HAP-1 (cell line): ENCODE data around the gene DMXL2.
"Not testable (repeated sequence)": the region's sequence is repeated elsewhere in the genome, so short reads cannot be mapped to it uniquely, and the experiment has no call there.

ENCODE experiments used
- DNase-seq, 2 experiments: peaks; one replicate each; pipeline ENCODE4 v3.0.0-alpha.2; 2016 to 2020; ENCODE audit warnings: low spot score in 2 of 2
- H3K27me3 ChIP-seq: fragments of 250-450 bp; sonication (Bioruptor Pico); 2 replicates; pipeline ENCODE4 v1.5.1; 2020; ENCODE audit warnings: low read depth, mild to moderate bottlenecking, moderate library complexity
- H3K36me3 ChIP-seq: fragments of 250-450 bp; sonication (Bioruptor Pico); replicated peaks from 2 replicates; pipeline ENCODE4 v1.5.1; 2020; ENCODE audit warnings: mild to moderate bottlenecking
- H3K4me1 ChIP-seq: fragments of 250-450 bp; sonication (Bioruptor Pico); 2 replicates; pipeline ENCODE4 v1.5.1; 2020; ENCODE audit warnings: mild to moderate bottlenecking
- H3K4me3 ChIP-seq: fragments of 250-450 bp; sonication (Bioruptor Pico); 2 replicates; pipeline ENCODE4 v1.5.1; 2020; ENCODE audit warnings: mild to moderate bottlenecking, moderate library complexity
- H3K9me3 ChIP-seq: fragments of 250-450 bp; sonication (Bioruptor Pico); 2 replicates; pipeline ENCODE4 v1.5.1; 2020; ENCODE audit warnings: mild to moderate bottlenecking, moderate library complexity
- in situ Hi-C: fragments of 300-500 bp; cut with MboI; formaldehyde crosslinking; loops from 3 replicates; pipeline ENCODE4 v1.14.3; 2020; ENCODE audit warnings: low sequenced_read_pairs, inconsistent platforms, mixed read lengths

Gene DMXL2

DNA sequence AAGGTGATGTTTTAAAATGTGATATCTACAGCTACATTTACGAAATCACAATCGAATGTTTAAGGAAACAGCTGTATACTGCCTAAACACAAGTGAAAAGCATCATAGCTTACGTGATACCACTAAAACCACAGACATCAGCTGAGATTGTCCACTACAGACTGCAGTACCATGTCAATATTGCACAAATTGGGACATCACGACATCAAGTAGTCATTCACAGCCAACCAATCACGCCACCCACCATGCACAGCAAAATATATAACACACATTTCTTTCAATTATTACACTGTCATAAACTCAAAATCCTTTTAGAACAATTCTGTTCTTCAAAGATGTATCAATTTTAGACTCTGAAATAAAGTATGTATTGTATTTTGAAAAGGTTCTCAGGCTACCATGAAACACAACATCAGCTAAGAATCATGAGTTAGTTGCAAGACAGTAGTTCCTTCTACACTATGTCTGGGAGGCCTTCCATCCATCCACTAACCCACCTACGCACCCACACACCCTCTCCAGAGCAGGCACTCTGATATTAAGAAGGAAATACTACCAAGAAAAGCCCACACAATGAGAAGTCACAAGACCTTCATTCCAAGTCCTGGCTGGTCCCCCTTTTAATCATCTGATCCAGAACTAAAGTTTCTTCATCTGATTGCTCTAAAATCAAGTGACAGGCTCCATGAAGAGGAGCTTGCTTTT is 3.1 kb downstream of the DMXL2 start:
- no peak for DNase-seq
- H3K4me1 ChIP-seq: peaks cover 16% of the 10 kb centered on the region
- no peak overlapping the region for H3K4me3 ChIP-seq
- no peaks in the 10 kb centered on the region for H3K27me3 ChIP-seq
- in situ Hi-C loops: no loop called here
- no peaks in the 10 kb centered on the region for H3K9me3 ChIP-seq
- no peaks in the 10 kb centered on the region for H3K36me3 ChIP-seq

DNA sequence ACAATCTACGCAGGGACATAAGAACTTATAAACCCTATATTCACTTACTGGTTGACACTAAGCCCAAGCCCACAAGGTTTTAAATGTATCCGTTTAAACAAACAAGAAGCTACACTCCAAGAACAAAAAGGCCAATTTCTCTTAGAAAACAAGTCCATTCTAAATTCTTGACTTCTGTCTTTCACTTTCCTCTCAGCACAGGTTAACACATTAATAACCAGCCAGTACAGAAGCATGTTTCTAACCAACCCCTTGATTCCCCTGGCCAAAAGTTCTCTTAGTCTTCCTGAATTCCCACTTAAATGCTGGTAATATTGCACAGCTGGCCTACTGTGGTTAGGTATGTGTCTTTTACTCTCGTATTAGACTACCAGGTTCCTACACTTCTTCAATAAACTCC is 4.7 kb downstream of the DMXL2 start:
- Histone ChIP-seq H3K4me3 (no peak overlapping the region), H3K36me3 (peaks cover 2% of the 10 kb centered on the region; the same call in 1 of the 2 replicates), H3K4me1 (peaks cover 8% of the 10 kb centered on the region; the same call in 1 of the 2 replicates), H3K9me3 (no peaks in the 10 kb centered on the region; the same call in 1 of the 2 replicates), H3K27me3 (no peaks in the 10 kb centered on the region)
- in situ Hi-C loops: no loop called here
- no peak for DNase-seq

- Histone ChIP-seq H3K4me3 (no peak overlapping the region), H3K36me3 (peaks cover 2% of the 10 kb centered on the region; the same call in 1 of the 2 replicates), H3K4me1 (no peaks in the 10 kb centered on the region), H3K9me3 (no peaks in the 10 kb centered on the region; the same call in 1 of the 2 replicates), H3K27me3 (no peaks in the 10 kb centered on the region)
- in situ Hi-C loops: no loop called here
- DNase-seq: no peak
Measured at GRCh38 chr15:51613951-51614350, 8.6 kb downstream of the DMXL2 start.

- H3K27me3 ChIP-seq, DNase-seq, H3K4me1 ChIP-seq, H3K9me3 ChIP-seq, H3K4me3 ChIP-seq, H3K36me3 ChIP-seq, in situ Hi-C loops: not testable (repeated sequence)
Measured at GRCh38 chr15:51612669-51613068, 9.9 kb downstream of the DMXL2 start.

DNA sequence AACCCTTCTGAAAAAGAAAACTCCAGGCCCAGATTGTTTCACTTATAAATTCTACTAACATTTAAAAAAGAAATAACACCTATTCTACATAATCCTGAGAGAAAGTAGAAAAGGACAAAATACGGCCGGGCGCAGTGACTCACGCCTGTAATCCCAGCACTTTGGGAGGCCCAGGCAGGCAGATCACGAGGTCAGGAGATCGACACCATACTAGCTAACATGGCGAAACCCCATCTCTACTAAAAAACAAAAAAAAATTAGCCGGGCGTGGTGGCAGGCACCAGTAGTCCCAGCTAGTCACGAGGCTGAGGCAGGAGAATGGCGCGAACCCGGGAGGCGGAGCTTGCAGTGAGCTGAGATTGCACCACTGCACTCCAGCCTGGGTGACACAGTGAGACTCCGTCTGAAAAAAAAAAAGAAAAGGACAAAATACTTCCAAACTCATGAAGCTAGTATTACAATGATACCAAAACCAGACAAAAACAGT is 19.1 kb downstream of the DMXL2 start:
- H3K27me3 ChIP-seq, in situ Hi-C loops, DNase-seq, H3K36me3 ChIP-seq, H3K4me3 ChIP-seq, H3K9me3 ChIP-seq, H3K4me1 ChIP-seq: not testable (repeated sequence)

- Histone ChIP-seq H3K27me3 (no peaks in the 10 kb centered on the region), H3K4me1 (no peaks in the 10 kb centered on the region), H3K9me3 (no peaks in the 10 kb centered on the region), H3K4me3 (no peak overlapping the region), H3K36me3 (no peaks in the 10 kb centered on the region)
- in situ Hi-C loops: no loop called here
- no peak for DNase-seq
Measured at GRCh38 chr15:51603002-51603401, 19.6 kb downstream of the DMXL2 start.

GRCh38 chr15:51602484-51602883 is 20.1 kb downstream of the DMXL2 start:
- no peaks in the 10 kb centered on the region for H3K36me3 ChIP-seq
- no peaks in the 10 kb centered on the region for H3K4me1 ChIP-seq
- no peaks in the 10 kb centered on the region for H3K9me3 ChIP-seq
- in situ Hi-C loops: no loop called here
- H3K4me3 ChIP-seq: no peak overlapping the region
- DNase-seq: no peak
- H3K27me3 ChIP-seq: no peaks in the 10 kb centered on the region

DNA sequence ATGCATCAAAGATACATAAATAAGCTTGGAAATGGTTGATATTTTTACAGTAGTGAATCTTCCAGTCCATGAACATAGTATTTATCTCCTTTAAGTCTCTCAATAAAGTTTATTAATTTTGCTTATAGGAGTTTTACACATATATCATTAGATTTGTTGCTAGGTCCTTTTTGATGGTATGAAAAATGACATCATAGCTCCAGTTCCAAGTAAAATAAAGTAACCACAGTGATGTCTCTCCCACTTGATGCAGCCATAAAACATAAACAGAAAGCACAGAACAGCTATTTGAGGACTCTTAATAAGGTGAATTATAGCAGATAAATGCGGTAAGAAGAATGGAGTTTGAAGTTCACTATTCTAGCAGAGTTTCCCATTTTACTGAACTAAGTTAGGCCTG is 20.8 kb downstream of the DMXL2 start:
- no peaks in the 10 kb centered on the region for H3K9me3 ChIP-seq
- H3K36me3 ChIP-seq: no peaks in the 10 kb centered on the region
- no peak for DNase-seq
- no peak overlapping the region for H3K4me3 ChIP-seq
- in situ Hi-C loops: no loop called here
- no peaks in the 10 kb centered on the region for H3K4me1 ChIP-seq
- no peaks in the 10 kb centered on the region for H3K27me3 ChIP-seq

- no peak overlapping the region for H3K4me3 ChIP-seq
- H3K27me3 ChIP-seq: no peaks in the 10 kb centered on the region
- no peaks in the 10 kb centered on the region for H3K9me3 ChIP-seq
- no peak for DNase-seq
- no peaks in the 10 kb centered on the region for H3K36me3 ChIP-seq
- in situ Hi-C loops: no loop called here
- no peaks in the 10 kb centered on the region for H3K4me1 ChIP-seq
Measured at GRCh38 chr15:51600114-51600513, 22.5 kb downstream of the DMXL2 start.

GRCh38 chr15:51589881-51590568 is 32.5 kb downstream of the DMXL2 start:
- Histone ChIP-seq H3K27me3 (no peaks in the 10 kb centered on the region), H3K9me3 (no peaks in the 10 kb centered on the region), H3K36me3 (no peaks in the 10 kb centered on the region), H3K4me1 (no peaks in the 10 kb centered on the region), H3K4me3 (no peak overlapping the region)
- in situ Hi-C loops: no loop called here
- no peak for DNase-seq

DNA sequence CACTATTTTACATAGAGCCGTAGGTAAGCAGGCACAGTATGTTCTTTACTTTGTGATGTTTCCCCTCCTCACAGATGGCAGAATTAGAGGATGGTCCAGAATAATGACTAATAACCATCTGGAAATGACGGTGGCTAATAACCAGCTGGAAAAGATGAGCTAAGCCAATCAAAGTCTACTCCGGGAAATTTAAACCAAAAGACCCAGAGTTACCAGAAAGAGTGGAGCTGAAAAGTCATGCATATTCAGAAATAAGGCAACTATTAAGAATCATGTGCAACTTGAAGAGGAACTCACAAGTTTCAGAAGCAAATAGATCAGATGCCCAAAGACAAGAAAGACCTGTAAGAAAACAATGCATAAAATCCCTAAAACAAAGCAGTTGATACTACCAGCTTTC is 33.6 kb downstream of the DMXL2 start:
- Histone ChIP-seq H3K27me3 (no peaks in the 10 kb centered on the region), H3K4me1 (no peaks in the 10 kb centered on the region), H3K9me3 (no peaks in the 10 kb centered on the region), H3K36me3 (no peaks in the 10 kb centered on the region), H3K4me3 (no peak overlapping the region)
- DNase-seq: no peak
- in situ Hi-C loops: no loop called here

GRCh38 chr15:51585986-51586385 is 36.6 kb downstream of the DMXL2 start:
- Histone ChIP-seq H3K9me3 (no peaks in the 10 kb centered on the region), H3K27me3 (no peaks in the 10 kb centered on the region), H3K4me3 (no peak overlapping the region), H3K4me1 (no peaks in the 10 kb centered on the region), H3K36me3 (no peaks in the 10 kb centered on the region)
- in situ Hi-C loops: no loop called here
- no peak for DNase-seq

DNA sequence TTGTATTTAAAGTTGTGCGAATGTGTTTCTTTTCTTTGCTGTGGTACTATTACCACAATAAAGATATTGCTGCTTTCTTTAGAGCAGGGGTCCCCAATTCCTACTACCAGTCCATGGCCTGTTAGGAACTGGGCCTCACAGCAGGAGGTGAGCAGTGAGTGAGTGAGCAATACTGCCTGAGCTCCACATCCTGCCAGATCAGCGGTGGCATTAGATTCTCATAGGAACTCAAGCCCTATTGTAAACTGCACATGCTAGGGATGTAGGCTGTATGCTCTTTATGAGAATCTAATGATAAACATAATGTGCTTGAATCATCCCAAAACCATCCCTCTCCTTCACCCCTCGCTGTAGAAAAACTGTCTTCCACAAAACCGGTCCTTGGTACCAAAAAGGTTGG is 41.6 kb downstream of the DMXL2 start:
- no peak overlapping the region for H3K4me3 ChIP-seq
- no peak for DNase-seq
- peaks cover 2% of the 10 kb centered on the region for H3K4me1 ChIP-seq
- in situ Hi-C loops: no loop called here
- H3K9me3 ChIP-seq: no peaks in the 10 kb centered on the region
- H3K36me3 ChIP-seq: no peaks in the 10 kb centered on the region
- no peaks in the 10 kb centered on the region for H3K27me3 ChIP-seq

DNA sequence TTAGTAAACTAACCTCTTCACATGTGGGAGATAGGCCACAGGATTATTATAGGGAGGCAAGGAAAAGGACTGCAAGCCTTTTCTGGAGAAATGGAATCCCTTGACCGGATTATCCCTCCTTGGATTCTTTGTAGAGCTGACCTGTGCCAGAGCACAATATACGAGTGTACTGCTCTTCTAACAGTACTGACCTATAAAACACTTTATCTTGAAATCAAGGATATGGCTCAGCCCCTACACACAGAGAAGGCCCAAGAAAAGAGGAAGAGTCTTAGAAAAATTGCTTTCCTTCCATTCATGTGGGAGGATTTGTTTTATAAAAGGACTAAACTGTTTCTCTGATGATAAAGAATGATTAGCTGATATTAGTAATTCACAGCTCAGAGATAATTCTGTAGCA is 42.2 kb downstream of the DMXL2 start:
- in situ Hi-C loops: no loop called here
- no peaks in the 10 kb centered on the region for H3K9me3 ChIP-seq
- H3K27me3 ChIP-seq: no peaks in the 10 kb centered on the region
- no peak for DNase-seq
- no peaks in the 10 kb centered on the region for H3K36me3 ChIP-seq
- H3K4me3 ChIP-seq: no peak overlapping the region
- peaks cover 2% of the 10 kb centered on the region for H3K4me1 ChIP-seq
